GM19463 (cell line): ENCODE data around the gene PSMD8.

ENCODE experiments used
- ATAC-seq: cut with Tn5 transposase; IDR thresholded peaks from one replicate; pipeline ENCODE4 v1.9.1; 2021; ENCODE audit warnings: mild to moderate bottlenecking, moderate library complexity; ENCODE audit not compliant: unreplicated experiment

The PSMD8 gene

GRCh38 chr19:38386971-38387549 lies 12.7 kb downstream of the PSMD8 start:
- ATAC-seq = no peak

GRCh38 chr19:38387550-38388348 lies 13.4 kb downstream of the PSMD8 start, which contains the start of gene GGN:
Gene GGN (minus strand): TSS chr19:38388034. CDS start chr19:38387261, 773 bp downstream.
- no peak for ATAC-seq

- no peak for ATAC-seq
Measured at GRCh38 chr19:38388349-38389100, 14.2 kb downstream of the PSMD8 start, which contains the start of gene SPRED3. Gene SPRED3 (plus strand): TSS chr19:38388697. CDS start chr19:38390303, 1,606 bp downstream.

GRCh38 chr19:38389101-38389925 lies 14.9 kb downstream of the PSMD8 start:
- ATAC-seq = no peak

- ATAC-seq = no peak
Measured at GRCh38 chr19:38389957-38390924, 15.9 kb downstream of the PSMD8 start.

- ATAC-seq = no peak
Measured at GRCh38 chr19:38391911-38392464, 17.6 kb downstream of the PSMD8 start.

- ATAC-seq = no peak
Measured at GRCh38 chr19:38392707-38393308, 18.4 kb downstream of the PSMD8 start.

GRCh38 chr19:38394488-38394887 lies 20.1 kb downstream of the PSMD8 start:
- no peak for ATAC-seq

GRCh38 chr19:38395381-38396114 lies 21.2 kb downstream of the PSMD8 start:
- ATAC-seq = no peak

GRCh38 chr19:38399081-38399480 lies 24.7 kb downstream of the PSMD8 start:
- no peak for ATAC-seq

- ATAC-seq = no peak
Measured at GRCh38 chr19:38399537-38399936, 25.2 kb downstream of the PSMD8 start.

- no peak for ATAC-seq
Measured at GRCh38 chr19:38400361-38400760, 26.0 kb downstream of the PSMD8 start.

- no peak for ATAC-seq
Measured at GRCh38 chr19:38401148-38401547, 26.8 kb downstream of the PSMD8 start.

GRCh38 chr19:38402623-38402966 lies 28.2 kb downstream of the PSMD8 start:
- no peak for ATAC-seq

- ATAC-seq = peak; percentile 96
Measured at GRCh38 chr19:38402967-38403674, 28.8 kb downstream of the PSMD8 start, which contains the start of gene FAM98C. Gene FAM98C (plus strand): TSS chr19:38403093. CDS start chr19:38403154, 61 bp downstream.

- ATAC-seq = no peak
Measured at GRCh38 chr19:38404858-38405257, 30.5 kb downstream of the PSMD8 start.

- no peak for ATAC-seq
Measured at GRCh38 chr19:38405276-38405675, 30.9 kb downstream of the PSMD8 start.
